GM11168 (cell line): ENCODE measurements around the gene COL23A1.
"Not testable (repeated sequence)": the region's sequence is repeated elsewhere in the genome, so short reads cannot be mapped to it uniquely, and the experiment has no call there.

Source experiments
- in situ Hi-C: fragments of 300-500 bp; cut with MboI; formaldehyde crosslinking; loops from one replicate; pipeline ENCODE4 v1.12.0; 2022; ENCODE audit warnings: low sequenced_read_pairs; ENCODE audit not compliant: unreplicated experiment

COL23A1 gene

GRCh38 chr5:178271726-178272479, 318.3 kb downstream of the COL23A1 start:
- in situ Hi-C loops, result no loop called here

GRCh38 chr5:178271231-178271630, 319.0 kb downstream of the COL23A1 start:
- in situ Hi-C loops, result no loop called here

- in situ Hi-C loops, result no loop called here
These were observed 320.7 kb downstream of the COL23A1 start for GRCh38 chr5:178269499-178269898.

- in situ Hi-C loops, result no loop called here
These were observed 322.3 kb downstream of the COL23A1 start for GRCh38 chr5:178267876-178268275.

GRCh38 chr5:178267245-178267644, 322.9 kb downstream of the COL23A1 start:
- in situ Hi-C loops, result no loop called here

GRCh38 chr5:178266581-178266980, 323.6 kb downstream of the COL23A1 start:
- in situ Hi-C loops, result no loop called here

GRCh38 chr5:178265746-178266145, 324.4 kb downstream of the COL23A1 start:
- in situ Hi-C loops, result no loop called here

GRCh38 chr5:178264044-178264443, 326.1 kb downstream of the COL23A1 start:
- in situ Hi-C loops, result no loop called here

GRCh38 chr5:178261666-178262600, 328.3 kb downstream of the COL23A1 start:
- in situ Hi-C loops, result no loop called here

GRCh38 chr5:178259623-178260536, 330.3 kb downstream of the COL23A1 start:
- in situ Hi-C loops, result no loop called here

GRCh38 chr5:178257650-178258049, 332.5 kb downstream of the COL23A1 start:
- in situ Hi-C loops, result no loop called here

- in situ Hi-C loops, result no loop called here
These were observed 333.4 kb downstream of the COL23A1 start for GRCh38 chr5:178256746-178257145.

GRCh38 chr5:178253632-178254031, 336.6 kb downstream of the COL23A1 start:
- in situ Hi-C loops, result not testable (repeated sequence)

GRCh38 chr5:178252258-178252657, 337.9 kb downstream of the COL23A1 start:
- in situ Hi-C loops, result no loop called here

- in situ Hi-C loops, result no loop called here
These were observed 339.9 kb downstream of the COL23A1 start for GRCh38 chr5:178250263-178250662.

- in situ Hi-C loops, result no loop called here
These were observed 340.8 kb downstream of the COL23A1 start for GRCh38 chr5:178249191-178249989.

GRCh38 chr5:178248750-178249149, 341.4 kb downstream of the COL23A1 start:
- in situ Hi-C loops, result no loop called here

- in situ Hi-C loops, result no loop called here
These were observed 342.4 kb downstream of the COL23A1 start for GRCh38 chr5:178247481-178248456.
